GM18505 (cell line): Measurements from ENCODE around the gene THBS2.
"Not testable (repeated sequence)": the region's sequence is repeated elsewhere in the genome, so short reads cannot be mapped to it uniquely, and the experiment has no call there.

ENCODE experiments used
- ATAC-seq: cut with Tn5 transposase; IDR thresholded peaks from one replicate; pipeline ENCODE4 v1.9.1; 2021; ENCODE audit not compliant: unreplicated experiment
- POLR2A ChIP-seq: IDR thresholded peaks from 4 replicates; pipeline ENCODE4 v1.6.1; 2011; ENCODE audit warnings: borderline replicate concordance; ENCODE audit not compliant: insufficient read depth, insufficient read length; ENCODE audit errors: extremely low read depth

Gene THBS2

GRCh38 chr6:169253337-169254238, at the start of gene THBS2:
THBS2 (minus strand) TSS chr6:169253846; CDS start chr6:169250784, 3,062 bp downstream.
- no peak for ATAC-seq
- TF ChIP-seq POLR2A: no peak

GRCh38 chr6:169302716-169303115, 49.1 kb upstream of the THBS2 start:
- ATAC-seq: no peak
- TF ChIP-seq POLR2A: no peak

GRCh38 chr6:169302255-169302654, 48.6 kb upstream of the THBS2 start:
- ATAC-seq: no peak
- TF ChIP-seq POLR2A: no peak

- no peak for TF ChIP-seq POLR2A
- ATAC-seq: no peak
Observed at GRCh38 chr6:169300916-169301315, 47.3 kb upstream of the THBS2 start.

GRCh38 chr6:169298626-169299025, 45.0 kb upstream of the THBS2 start:
- not testable (repeated sequence) for ATAC-seq

GRCh38 chr6:169296622-169297021, 43.0 kb upstream of the THBS2 start:
- no peak for TF ChIP-seq POLR2A
- no peak for ATAC-seq

- no peak for TF ChIP-seq POLR2A
- no peak for ATAC-seq
Observed at GRCh38 chr6:169296170-169296569, 42.5 kb upstream of the THBS2 start.

GRCh38 chr6:169293196-169293595, 39.5 kb upstream of the THBS2 start:
- no peak for TF ChIP-seq POLR2A
- ATAC-seq: no peak

GRCh38 chr6:169292338-169293124, 38.9 kb upstream of the THBS2 start:
- TF ChIP-seq POLR2A: no peak
- ATAC-seq: no peak

GRCh38 chr6:169291646-169292337, 38.1 kb upstream of the THBS2 start:
- no peak for ATAC-seq
- TF ChIP-seq POLR2A: no peak

GRCh38 chr6:169291148-169291547, 37.5 kb upstream of the THBS2 start:
- no peak for ATAC-seq
- TF ChIP-seq POLR2A: no peak

GRCh38 chr6:169289619-169290339, 36.1 kb upstream of the THBS2 start:
- no peak for ATAC-seq
- TF ChIP-seq POLR2A: no peak

- TF ChIP-seq POLR2A: no peak
- ATAC-seq: no peak
Observed at GRCh38 chr6:169289257-169289618, 35.6 kb upstream of the THBS2 start.
